Activated T-cell treated with anti-CD3 and anti-CD28 coated beads, Interleukin-2, amount 50 U/mL, for 48 hours (primary cell): ENCODE data around the gene ABHD11.

Source experiments
- DNase-seq, 2 experiments: peaks; one replicate each; pipeline ENCODE4 v3.0.0-alpha.2; 2020

The ABHD11 gene

DNA sequence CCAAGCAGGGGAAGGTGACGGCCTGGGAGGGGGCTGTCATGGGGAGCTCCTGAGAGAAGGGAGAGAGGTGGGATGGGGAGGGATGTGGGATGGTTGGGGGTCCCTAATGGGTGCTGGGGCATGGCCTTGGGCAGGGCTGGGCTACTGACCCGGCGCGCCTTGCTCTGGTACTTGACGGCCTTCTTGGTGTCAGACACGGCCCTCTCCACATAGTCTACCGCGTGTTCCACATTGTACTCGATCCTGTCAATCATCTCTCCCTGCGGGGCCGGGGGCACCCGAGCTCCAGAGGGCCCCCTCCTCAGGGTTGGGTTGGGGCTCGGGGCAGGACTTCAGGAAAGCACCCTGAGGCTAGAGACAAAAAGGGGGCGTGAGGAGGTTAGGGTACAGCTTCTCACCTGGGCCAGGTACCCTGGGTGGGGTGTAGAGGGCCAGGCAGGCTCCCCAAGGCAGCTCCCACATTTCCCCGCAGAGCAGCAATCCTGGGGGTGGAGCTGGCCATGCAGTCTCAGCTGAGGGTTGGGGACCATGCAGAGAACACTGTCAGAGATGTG is 37.9 kb downstream of the ABHD11 start:
- DNase-seq: no peak

DNA sequence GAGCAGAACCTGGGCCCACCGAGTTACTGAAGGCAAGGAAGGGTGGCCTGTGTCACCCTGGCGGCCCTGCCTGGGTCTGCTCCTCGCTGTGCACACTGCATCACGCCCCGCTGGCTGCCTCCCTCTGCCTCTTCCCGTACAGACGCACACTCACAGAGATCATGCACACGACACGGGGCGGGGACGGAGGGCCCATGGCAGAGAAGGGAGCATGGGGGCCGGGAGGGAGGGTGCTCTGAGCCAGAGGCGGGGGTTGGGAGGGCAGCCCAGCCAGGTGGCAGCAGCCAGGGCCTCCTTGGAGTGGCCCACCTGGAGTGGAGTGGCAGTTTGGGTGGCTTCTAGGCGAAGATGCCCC is 38.6 kb downstream of the ABHD11 start:
- no peak for DNase-seq

DNA sequence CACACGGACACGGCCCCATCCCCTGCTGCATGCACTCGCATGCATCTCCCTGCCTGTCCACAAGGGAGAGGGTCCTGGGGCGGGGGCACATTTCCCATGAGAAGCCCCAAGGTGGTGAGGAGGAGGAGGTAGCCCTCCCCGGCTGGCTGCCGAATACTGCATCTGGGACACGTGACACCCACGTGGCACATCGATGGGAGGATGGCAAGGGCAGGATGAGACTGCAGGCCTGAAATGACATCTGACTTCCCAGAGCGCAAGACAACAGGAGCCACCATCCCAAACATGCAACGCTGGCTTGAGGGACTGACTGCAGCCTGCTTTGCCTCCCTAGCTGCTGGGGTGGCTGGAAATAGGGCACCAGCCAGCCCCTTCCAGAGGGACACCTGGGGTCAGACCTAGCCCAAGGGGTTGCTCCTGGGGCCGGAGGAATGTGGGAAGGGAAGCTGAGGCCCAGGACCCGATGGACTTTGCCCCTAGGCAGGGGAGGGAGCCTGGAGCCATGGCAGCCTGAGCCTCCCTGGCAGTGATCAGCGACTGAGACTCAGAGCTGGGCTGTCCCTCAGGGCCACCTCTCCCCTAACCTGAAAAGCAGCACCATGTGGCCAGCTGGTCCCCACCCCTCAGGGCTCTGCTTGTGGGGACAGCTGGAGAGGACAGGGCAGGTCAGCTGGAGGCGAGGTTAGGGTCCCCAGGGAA is 39.1 kb downstream of the ABHD11 start:
- no peak for DNase-seq

DNA sequence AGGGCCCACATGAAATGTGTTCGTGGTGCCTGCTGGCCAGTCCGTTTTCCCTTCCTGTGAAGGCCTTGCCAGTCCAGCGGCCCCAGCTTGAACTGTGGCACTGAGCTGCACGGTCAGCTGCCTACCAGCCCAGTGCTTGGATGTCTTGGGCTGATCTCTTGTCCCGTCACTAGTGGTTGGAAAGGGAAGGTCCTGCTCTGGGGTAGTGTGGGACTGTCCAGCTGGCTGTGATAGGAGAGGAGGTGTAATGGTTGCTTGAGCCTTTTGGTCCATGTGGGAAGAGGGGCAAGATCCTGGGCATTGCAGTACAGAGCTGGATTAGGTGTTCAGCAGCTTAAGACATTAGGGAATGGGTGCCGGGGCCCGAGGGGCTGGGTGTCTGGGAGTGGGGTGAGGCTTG is 40.2 kb downstream of the ABHD11 start:
- no peak for DNase-seq

DNA sequence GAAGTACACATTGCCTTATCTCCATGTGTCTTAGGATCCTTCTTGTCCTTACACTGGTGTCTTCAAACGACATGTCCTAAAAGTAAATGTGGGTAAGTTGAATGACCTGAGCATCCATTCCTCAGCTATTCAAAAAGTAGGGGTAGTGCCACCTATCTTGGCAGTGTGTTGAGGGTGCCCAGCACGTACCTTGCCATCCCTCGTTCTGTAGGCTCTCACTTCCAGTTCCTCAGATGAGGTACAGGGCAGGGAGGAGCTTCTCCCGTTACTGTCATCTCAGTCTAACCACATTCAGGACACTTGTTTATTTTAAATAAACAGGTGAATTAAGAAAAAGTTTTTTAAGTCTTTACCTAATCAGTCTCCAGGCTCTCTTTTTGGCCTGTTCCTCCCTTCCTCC is 42.2 kb downstream of the ABHD11 start:
- DNase-seq: no peak

DNA sequence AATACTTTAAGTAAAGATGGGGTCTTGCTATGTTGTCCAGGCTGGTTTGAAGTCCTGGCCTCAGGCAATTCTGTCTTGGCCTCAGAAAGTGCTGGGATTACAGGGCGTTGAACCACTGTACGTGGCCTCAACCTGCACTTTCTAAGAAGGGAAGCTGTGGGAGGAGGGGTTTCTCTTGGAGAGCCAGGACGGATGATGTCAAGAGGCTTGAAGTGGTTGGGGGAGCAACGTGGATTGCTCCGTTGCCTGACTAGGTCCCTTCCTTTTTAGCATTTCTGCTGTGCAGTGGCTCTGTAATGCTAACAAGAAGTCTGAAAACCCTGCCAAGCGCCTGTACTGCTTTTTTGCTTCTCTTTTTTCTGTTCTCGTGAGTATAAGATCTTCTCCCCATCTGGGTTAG is 48.0 kb downstream of the ABHD11 start:
- DNase-seq: no peak

DNA sequence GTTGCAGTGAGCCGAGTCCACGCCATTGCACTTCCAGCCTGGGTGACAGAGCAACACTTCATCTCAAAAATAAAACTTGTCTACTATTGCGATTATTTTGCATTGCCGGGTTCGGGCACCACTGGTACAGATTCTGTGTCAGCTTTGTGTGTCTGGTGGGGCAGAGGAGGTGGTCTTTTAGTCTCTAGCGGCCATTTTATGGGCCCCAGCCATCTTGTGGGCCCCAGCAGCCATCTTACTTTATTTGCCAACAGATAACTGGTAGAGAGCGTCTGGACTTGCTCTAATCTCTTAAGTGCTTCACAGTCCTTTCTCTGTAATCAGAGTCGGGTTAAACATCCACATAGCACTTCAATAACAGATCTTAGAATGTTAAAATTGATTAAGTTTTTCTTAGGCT is 50.3 kb downstream of the ABHD11 start:
- no peak for DNase-seq
